CD4-positive, alpha-beta T cell treated with Interleukin-10 for 1 hour (primary cell): ENCODE data around the gene ADD1.

Experiments used
- DNase-seq: peaks from one replicate; pipeline ENCODE4 v3.0.0-alpha.2; 2020

ADD1 gene

GRCh38 chr4:2843263-2843940 is at the start of gene ADD1:
ADD1 (plus strand) TSS chr4:2843844; CDS start chr4:2875916, 32,072 bp downstream.
- DNase-seq, result peak; percentile 97

DNA sequence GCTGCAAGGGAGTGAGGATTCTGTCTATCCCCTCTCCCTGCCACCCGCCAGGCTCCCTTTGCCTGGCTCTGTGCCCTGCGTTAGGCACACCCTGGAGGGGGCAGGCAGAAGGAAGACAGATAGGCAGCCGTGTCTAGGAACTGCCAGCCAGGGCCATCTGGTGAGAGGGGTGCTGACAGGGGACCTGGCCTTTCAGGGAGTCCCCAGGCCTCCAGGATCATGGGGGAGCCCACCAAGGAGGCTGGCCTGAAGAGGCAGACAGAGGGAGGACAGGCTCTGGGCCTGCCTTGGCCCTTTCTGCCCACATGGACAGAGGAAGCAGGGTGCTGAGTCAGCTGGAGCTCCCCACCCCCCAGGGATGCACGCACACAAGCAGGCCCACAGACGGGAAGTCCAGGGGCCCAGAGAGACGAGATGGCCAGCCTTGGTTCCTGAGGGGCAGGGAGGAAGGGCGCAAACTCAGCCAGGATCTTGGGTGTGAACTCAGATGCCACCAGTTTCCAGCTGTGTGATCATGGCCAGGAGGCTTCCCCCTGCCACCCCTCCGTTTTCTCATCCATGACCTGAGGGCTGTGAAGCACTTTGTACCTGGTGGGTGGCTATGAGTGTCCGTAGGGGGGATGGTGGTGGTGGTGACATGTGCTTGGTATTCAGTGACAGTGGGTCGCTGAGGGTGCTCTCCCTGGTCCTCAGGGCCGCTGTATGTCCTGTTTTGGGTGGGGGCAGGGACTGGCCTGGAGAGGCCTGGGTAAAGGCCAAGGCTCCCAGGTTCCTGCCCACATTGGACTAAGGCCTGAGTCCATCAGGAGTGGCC is 49.0 kb upstream of the ADD1 start:
- DNase-seq, result no peak

DNA sequence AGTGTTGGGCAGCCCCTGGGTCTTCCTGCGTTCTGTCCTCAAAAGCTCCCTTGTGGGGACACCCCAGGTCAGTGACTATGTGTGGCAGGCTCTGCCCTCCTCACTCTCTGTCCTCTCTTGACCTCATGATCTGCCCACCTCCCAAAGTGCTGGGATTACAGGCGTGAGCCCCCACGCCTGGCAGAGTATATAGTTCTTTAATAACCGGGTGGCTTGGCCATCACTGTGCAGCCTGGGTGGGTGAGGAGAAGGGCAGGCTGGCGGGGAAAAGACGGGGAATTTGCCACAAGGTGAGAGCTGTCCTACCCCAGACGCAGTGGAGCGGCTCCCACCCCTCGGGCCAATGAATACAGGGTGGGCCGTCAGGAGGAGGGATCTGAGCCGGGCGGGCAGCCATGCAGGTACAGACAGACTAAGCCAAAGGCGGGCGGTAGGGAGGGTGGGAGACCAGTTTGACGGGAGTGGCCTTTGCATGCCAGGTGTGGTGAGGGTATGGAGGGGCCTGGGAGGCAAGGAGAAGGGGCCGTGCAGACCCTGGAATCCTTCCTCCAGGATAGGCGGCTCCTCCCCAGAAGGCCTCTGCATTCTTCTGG is 48.2 kb upstream of the ADD1 start:
- DNase-seq, result no peak

DNA sequence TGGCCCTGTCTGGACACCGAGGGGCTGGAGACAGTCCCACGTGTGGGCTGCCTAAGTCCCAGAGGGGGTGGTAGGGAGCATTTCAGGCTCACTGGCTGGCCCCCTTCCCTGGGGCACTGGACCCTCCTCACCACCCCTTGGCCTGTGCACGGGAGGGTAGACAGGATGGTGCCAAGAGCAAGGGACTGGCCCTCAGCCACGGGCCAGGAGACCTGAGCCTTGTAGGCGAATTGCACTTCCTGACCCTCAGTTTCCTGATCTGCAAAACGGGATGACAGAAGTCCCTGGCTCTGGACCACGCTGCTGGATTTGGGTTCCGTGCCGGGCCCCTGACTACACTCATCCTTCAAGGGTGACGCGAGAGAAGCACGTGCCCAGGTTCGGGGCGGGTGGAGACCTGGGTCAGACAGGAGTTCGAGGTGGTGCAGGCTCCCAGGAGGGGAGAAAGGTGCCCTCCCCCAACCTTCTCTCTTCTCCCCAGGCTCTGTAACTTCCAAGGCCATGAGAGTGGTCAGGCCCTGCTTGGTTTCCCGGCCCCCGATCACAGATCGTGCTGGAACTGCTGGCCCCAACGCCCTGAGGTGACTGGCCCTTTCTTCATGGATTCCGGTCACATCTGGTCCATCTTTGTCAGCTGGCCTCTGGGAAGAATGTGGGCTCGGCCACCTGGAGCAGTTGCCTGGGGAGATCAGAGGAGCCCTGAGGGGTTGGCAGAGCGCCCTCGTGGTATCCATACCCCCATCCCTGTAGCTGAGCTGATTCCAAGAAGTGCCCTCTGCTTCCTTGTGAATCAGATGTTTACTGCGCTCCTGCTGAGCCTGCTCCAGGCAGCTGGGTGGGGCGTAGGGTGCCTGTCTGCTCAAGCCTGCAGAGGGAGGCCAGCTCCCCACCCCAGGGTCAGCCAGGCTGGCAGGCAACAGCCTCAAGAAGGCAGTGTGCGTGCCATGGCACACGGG is 47.5 kb upstream of the ADD1 start:
- DNase-seq, result no peak

DNA sequence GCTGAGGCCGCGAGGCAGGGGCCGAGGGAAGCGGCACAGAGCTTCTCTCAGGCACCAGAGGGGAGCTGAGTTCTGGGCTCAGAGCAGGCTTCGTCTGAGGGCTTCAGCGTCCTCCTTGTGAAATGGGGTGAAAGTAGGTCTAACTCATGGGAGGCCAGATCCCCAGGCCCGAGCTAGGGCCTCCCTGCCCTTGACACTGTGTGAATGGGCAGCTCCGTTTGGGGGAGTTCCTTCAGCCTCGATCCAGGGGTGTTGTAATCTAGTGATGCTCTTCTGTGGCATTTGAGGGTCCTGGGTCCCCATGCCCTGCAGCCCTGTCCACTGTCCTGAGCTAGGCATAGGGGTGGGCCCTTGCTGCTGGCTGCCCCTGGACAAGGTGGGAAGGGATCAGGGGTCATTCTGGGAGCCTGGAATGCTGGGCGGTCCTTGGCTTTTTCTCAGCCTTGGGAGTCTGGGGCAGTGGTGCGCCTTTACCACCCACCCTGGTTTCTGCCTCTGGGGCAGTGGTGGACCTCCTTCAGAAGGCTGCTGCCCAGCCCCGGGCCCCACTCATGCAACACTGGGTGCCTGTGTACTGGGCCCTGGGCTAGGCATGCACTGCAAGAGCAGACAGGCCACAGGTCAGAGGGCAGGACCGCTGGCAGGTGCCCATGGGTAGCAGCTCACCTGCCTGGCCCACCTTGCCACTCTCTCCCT is 46.6 kb upstream of the ADD1 start:
- no peak for DNase-seq

DNA sequence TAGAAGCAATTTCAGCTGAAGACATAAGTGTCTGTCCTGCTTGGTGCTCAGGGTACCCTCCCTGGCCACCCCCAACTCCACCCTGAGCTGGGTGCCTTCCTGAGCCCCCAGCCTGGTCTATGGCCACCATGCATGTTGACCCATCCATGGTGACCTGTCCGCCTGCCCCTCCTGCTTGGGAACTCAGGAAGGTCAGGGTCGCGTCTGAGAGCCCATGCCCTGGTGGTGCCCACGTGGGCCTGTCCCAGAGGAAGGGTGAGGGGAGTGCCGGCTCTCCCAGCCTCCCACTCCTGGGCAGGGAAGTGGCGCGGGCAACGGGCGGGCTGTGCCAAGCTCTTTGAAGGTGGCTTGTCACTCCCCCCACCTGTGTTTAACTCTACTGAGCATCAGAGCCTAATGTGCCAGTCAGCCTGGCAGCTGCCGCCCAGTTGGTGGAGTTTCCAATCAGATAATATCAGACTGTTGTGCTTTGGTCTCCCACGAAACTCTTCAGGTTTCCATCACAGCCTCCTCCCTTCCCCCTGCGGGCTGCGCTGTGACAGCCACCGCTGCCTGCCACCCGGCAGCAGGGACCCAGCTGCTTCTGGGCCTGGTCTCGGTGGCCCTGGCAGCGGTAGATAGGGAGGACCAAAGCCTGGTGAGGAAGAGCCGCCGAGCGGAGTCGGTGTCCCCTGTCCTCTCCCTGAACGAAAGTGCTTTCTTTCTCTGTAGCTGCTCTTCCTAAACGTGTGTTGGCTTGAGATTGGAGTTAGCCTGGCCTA is 45.9 kb upstream of the ADD1 start:
- peak; percentile 71 for DNase-seq

- DNase-seq, result peak; percentile 62
Observed at GRCh38 chr4:2798399-2799223, 45.0 kb upstream of the ADD1 start.

- no peak for DNase-seq
Observed at GRCh38 chr4:2799224-2799911, 44.3 kb upstream of the ADD1 start.

- no peak for DNase-seq
Observed at GRCh38 chr4:2799971-2800690, 43.5 kb upstream of the ADD1 start.

DNA sequence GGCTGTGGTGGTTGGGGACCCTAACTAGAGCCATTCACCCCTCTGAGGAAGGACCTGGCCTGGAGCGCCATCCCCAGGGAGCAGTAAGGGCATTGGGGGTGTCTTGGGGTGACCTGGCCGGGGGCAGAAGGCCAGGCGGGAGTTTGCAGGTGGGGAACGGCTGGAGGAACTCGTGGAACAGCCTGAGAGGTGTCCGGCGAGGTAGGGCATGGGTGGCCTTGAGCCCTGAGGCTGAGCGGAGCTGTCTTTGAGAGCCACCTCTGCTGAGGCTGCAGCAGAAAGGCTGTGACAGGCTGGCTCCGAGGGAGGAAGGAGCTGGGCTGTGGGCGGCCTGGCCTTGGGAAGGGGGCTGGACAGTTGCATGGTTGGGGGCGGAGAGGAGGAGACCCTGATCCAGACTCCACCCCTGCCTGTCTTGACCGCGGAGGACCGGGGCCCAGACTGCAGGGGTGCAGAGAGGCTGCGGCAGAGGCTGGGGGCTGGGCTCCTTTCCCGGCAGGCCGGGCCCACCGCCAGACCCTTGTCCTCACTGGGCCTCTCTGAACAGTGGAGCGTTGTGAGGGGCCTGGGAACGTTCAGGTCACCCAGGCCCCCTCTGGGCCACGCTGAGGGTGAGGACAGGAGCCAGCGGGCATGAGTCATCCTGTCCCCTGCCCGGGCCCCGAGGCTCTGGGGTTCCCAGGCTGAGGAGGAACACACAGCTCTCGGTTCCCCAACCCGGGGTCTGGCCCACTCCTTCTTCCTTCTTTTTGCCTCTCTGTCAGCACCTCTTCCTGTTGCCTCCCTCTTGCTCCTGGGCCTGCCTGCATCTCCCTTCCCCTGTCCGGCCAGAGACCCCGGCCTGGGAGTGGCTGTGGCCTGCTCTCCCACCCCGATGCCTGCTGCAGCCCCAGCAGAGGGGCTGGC is 42.7 kb upstream of the ADD1 start:
- no peak for DNase-seq

DNA sequence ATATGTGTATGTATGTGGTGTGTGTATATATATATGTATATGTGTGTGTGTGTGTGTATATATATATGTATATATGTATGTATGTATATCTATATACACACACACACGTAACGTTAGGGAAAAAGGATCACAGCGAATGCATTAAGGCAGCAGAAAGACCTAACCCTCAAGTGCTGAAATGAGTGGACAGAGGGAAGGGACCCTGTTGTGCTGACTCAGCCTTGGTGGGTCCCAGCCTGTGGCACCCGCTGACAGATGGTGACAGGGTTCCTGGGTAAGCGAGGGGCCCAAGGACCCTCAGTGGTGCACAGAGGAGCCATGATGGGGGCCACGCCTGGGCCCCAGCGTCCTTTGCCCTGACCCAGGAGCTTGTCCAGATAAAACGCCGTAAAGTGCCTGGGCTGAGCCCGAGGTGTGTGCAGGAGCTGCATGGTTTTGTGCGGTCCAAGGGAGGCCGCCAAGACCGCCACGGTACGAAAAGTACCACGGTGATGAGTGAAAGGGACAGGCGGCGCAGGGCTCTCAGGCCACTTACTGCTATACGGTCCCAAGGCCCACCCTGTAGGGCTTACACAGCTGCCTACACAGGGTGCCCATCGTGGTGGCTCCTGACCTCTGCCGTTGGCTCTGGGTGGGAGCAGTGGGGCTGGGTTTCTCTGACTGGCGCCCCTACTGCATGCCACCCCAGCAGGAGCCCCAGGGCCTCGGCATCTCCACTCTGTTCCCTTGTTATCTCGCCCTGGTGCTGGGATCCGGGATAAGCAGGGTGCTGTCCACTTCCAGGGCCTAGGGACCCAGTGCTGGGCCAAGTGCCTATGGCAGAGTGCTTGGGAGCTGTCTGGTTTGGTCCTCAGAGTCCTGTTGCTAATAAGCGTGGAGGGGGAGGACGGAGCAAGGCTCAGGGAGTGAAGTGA is 40.8 kb upstream of the ADD1 start:
- no peak for DNase-seq

DNA sequence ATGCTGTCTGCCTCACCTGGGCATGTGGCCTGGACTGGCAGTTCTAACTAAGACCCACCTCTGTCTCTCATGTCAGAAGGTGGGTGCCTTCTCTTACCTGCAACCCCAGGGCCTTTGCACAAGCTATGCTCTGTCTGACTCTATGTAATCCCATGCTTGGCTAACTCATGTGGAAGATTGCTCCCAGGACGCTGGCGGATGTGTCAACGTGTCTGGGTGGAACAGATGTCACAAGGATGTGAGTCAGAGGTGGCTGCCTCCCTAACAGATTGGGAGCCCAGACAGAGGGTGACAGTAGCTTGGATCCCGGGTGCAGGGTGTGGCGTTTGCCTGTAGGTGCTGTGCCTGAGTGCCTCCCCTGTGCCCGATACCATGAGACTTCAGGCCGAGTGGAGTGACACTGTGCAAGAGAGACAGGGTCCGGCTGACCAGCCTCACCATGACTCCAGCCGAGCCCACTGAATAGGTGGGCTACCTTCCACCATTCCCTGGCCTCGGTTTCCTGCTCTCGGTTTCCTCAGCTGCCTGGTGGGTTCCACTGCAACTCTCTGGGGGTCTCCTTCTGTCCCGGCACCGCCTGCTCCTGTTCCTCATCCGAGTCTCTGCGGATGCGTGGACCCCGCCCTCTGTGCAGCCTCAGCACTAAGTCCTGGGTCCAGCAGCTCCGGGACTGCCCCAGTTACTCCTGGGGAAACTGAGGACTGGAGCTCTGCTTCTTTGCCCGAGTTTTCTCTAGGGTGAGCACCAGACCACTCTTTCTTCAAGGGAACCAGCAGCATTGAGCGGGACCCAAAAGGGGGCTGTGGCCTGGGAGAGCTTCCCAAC is 39.8 kb upstream of the ADD1 start:
- DNase-seq, result no peak

DNA sequence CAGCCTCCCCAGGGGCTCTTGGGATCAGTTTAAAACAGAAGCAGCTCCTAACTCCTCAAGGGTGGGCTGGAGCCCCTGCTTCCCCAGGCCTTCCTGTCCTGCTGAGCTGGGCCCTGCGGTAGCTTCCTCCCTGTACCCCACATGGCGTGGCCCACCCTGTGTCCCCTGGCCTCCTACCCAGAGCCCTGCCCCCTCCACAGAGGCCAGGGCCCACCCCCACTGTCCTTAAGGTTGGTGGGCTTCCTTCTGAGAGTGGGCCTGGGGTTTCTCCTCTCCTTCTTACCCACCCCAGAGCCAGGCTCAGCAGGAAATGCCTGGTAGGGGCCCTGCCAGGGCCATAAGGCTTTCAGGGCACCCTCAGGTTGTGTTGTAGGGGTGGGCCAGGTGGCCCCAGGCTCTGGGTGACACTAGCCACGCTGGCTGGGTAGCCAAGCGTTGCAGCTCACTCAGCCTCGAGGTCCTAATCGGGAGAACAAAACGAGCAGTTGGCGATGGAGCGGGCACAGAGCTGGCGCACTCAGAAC is 39.1 kb upstream of the ADD1 start:
- DNase-seq, result no peak

DNA sequence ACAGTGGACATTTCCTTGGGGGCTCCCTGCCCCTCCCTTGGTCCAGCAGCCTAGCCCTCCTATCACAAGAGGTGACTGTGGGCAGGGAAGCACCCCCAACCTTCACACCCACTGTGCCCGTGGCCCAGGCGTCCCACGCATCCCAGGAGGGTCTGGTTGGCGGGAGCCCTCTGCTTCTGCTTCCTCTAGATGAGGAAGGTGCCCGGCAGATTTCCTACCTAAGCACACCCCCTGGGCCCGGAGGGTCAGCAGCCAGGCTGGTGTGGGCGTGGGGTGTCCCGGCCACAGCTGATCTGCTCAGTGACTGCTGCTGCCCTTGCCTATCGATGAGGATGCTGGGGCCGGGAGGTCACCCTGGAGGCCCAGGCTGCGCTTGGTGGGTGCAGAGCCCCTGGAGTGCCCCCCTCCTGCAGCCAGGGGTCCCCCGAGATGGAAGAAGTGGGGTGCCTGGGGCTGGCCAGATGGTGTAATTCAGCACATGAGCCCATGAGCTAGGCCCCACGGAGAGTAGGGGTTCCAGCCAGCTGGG is 38.6 kb upstream of the ADD1 start:
- DNase-seq, result no peak

- no peak for DNase-seq
Observed at GRCh38 chr4:2805712-2806389, 37.8 kb upstream of the ADD1 start.
